ENCODE data around the gene TP53RK. TPM values are rescaled to one million over a fixed set of nuclear protein-coding genes. Genes with fewer than 3 reads are reported as not detected.

Gene TP53RK
- total RNA-seq, 1 donor from 2014 or later = 3.2 TPM

- DNase-seq (ENCODE audit: low spot score) = peak; percentile 89
- ATAC-seq = peak; percentile 85
These were observed 48.5 kb downstream of the TP53RK start for GRCh38 chr20:46640536-46641311.

GRCh38 chr20:46640044-46640443 is 49.2 kb downstream of the TP53RK start:
- ATAC-seq (no peak), DNase-seq (ENCODE audit: low spot score) (no peak)

GRCh38 chr20:46639587-46639986 is 49.7 kb downstream of the TP53RK start:
- no peak for ATAC-seq
- DNase-seq (ENCODE audit: low spot score) = no peak

- ATAC-seq (no peak), DNase-seq (ENCODE audit: low spot score) (no peak)
These were observed 50.4 kb downstream of the TP53RK start for GRCh38 chr20:46638898-46639274.

GRCh38 chr20:46638134-46638897 is 50.9 kb downstream of the TP53RK start:
- DNase-seq (ENCODE audit: low spot score) (no peak), ATAC-seq (no peak)

GRCh38 chr20:46637427-46638133 is 51.7 kb downstream of the TP53RK start:
- DNase-seq (ENCODE audit: low spot score) = no peak
- no peak for ATAC-seq

GRCh38 chr20:46637020-46637419 is 52.2 kb downstream of the TP53RK start:
- ATAC-seq = no peak

GRCh38 chr20:46636514-46636913 is 52.7 kb downstream of the TP53RK start:
- no peak for ATAC-seq
- DNase-seq (ENCODE audit: low spot score) = no peak

More at GRCh38 chr20:46637020-46637419, 52.2 kb downstream of the TP53RK start:
- no peak for DNase-seq (ENCODE audit: low spot score)

GRCh38 chr20:46635514-46636136 is 53.6 kb downstream of the TP53RK start:
- no peak for ATAC-seq
- no peak for DNase-seq (ENCODE audit: low spot score)

GRCh38 chr20:46634528-46634927 is 54.7 kb downstream of the TP53RK start:
- DNase-seq (ENCODE audit: low spot score) (no peak), ATAC-seq (no peak)

Other genes starting within 250 kb of the TP53RK start
- gene ZNF334, start 175.9 kb downstream of the TP53RK start, total RNA-seq = 1.9 TPM
- gene OCSTAMP, start 138.8 kb downstream of the TP53RK start, total RNA-seq = not detected
- gene SLC13A3, start 38.0 kb downstream of the TP53RK start, total RNA-seq = 7.1 TPM
- gene SLC2A10, start 20.2 kb upstream of the TP53RK start, total RNA-seq = 44.8 TPM
- 1.6 TPM for gene EYA2, start 205.4 kb upstream of the TP53RK start, total RNA-seq